GM12878 (cell line): Measurements from ENCODE around the gene COG4. TPM values are rescaled to one million over a fixed set of nuclear protein-coding genes. Genes with fewer than 3 reads are reported as not detected.

Experiments
- CEBPB ChIP-seq, 2 experiments: fragments of 150-350 bp in 1 of 2; IDR thresholded peaks; 2 replicates each; pipeline ENCODE4 v1.6.1; 2012 to 2014; ENCODE audit warnings: low read depth in 2 of 2, low read length in 2 of 2, borderline replicate concordance in 1 of 2, inconsistent platforms in 1 of 2
- CREB1 ChIP-seq: IDR thresholded peaks from 2 replicates; pipeline ENCODE4 v1.6.1; 2012; ENCODE audit warnings: low read depth, mild to moderate bottlenecking, inconsistent platforms
- EGR1 ChIP-seq, 2 experiments: IDR thresholded peaks; 1 replicate in 1 of 2; 2 replicates in 1 of 2; pipeline ENCODE4 v1.6.1; 2011 to 2012; ENCODE audit warnings: low read depth in 2 of 2, low read length in 2 of 2, borderline replicate concordance in 1 of 2, mild to moderate bottlenecking in 1 of 2, moderate library complexity in 1 of 2
- ETV6 ChIP-seq, 2 experiments: fragments of 450-650 bp in 1 of 2; IDR thresholded peaks in 1 of 2; conservative IDR thresholded peaks in 1 of 2; 2 replicates each; pipeline ENCODE4 v1.6.1; 2014; ENCODE audit warnings: antibody characterized with exemption in 1 of 2, borderline replicate concordance in 1 of 2, low read depth in 1 of 2, mild to moderate bottlenecking in 1 of 2, moderate library complexity in 1 of 2
- MEF2B ChIP-seq: fragments of 450-650 bp; IDR thresholded peaks from 2 replicates; pipeline ENCODE4 v1.6.1; 2018; ENCODE audit warnings: mild to moderate bottlenecking, moderate library complexity; ENCODE audit not compliant: partially characterized antibody, poor library complexity, severe bottlenecking
- PRDM15 ChIP-seq: fragments of 450-650 bp; formaldehyde crosslinking; IDR thresholded peaks from 2 replicates; pipeline ENCODE4 v1.4.0; 2020; ENCODE audit warnings: mild to moderate bottlenecking, moderate library complexity
- SMAD1 ChIP-seq: fragments of 450-650 bp; IDR thresholded peaks from 2 replicates; pipeline ENCODE4 v1.6.1; 2018; ENCODE audit warnings: mild to moderate bottlenecking, low read depth; ENCODE audit not compliant: partially characterized antibody
- SREBF1 ChIP-seq: IDR thresholded peaks from 2 replicates; pipeline ENCODE4 v1.6.1; 2012; ENCODE audit warnings: mild to moderate bottlenecking, low read length
- SRF ChIP-seq, 2 experiments: IDR thresholded peaks; 2 replicates each; pipeline ENCODE4 v1.6.1; 2011; ENCODE audit warnings: low read depth in 2 of 2, low read length in 2 of 2, mild to moderate bottlenecking in 1 of 2, moderate library complexity in 1 of 2
- STAT1 ChIP-seq: fragments of 450-650 bp; conservative IDR thresholded peaks from 2 replicates; pipeline ENCODE4 v1.6.1; 2014; ENCODE audit warnings: antibody characterized with exemption, mild to moderate bottlenecking
- polyA plus RNA-seq, 11 experiments: library from polyadenylated mRNA; depleted of rRNA in 4 of 11; unstranded in 6 of 11; stranded (reverse) in 5 of 11; fragments of >200 nt; fragmentation: Nextera tagmentation in 4 of 11; fragmentation: Illumina TruSeq in 1 of 11; extraction: Ambion mirVana in 4 of 11; extraction: Trizol in 1 of 11; gene quantifications; 1 replicate in 1 of 11; 2 replicates in 10 of 11; pipeline versions ENCODE4 v1.2.1 to v1.2.3, GENCODE V29; 2011 to 2016; ENCODE audit warnings: inconsistent platforms in 2 of 11, missing spikeins in 2 of 11, low read depth in 1 of 11
- total RNA-seq, 4 experiments: library from RNA; depleted of rRNA in 3 of 4; stranded (reverse); fragments of >200 nt in 3 of 4; fragmentation: Illumina TruSeq in 1 of 4; extraction: Trizol in 1 of 4; gene quantifications; 2 replicates each; pipeline versions ENCODE4 v1.2.1 to v1.2.3, GENCODE V29; 2013 to 2021
- TF ChIP-seq, protein P1 (sequence below): fragments of 450-650 bp; IDR thresholded peaks from 2 replicates; pipeline ENCODE4 v1.6.1; 2017; ENCODE audit warnings: mild to moderate bottlenecking, low read depth, inconsistent platforms; ENCODE audit not compliant: poor library complexity, severe bottlenecking
- TF ChIP-seq, protein P2 (sequence below): fragments of 450-650 bp; formaldehyde crosslinking; IDR thresholded peaks from 2 replicates; pipeline ENCODE4 v1.4.0; 2022; ENCODE audit warnings: mild to moderate bottlenecking, moderate library complexity
- TF ChIP-seq, protein P3 (sequence below): IDR thresholded peaks from 2 replicates; pipeline ENCODE4 v1.6.1; 2012; ENCODE audit warnings: improper control_type of control experiment, low read depth, low read length; ENCODE audit not compliant: insufficient replicate concordance

Gene COG4
- total and polyA plus RNA-seq, 10 of the 15 experiments (the other 5 are each of a cell fraction or from before 2014, with no cell fraction given): 7.0 to 57.7 (median 33.0) TPM

- TF ChIP-seq, protein P1, sequence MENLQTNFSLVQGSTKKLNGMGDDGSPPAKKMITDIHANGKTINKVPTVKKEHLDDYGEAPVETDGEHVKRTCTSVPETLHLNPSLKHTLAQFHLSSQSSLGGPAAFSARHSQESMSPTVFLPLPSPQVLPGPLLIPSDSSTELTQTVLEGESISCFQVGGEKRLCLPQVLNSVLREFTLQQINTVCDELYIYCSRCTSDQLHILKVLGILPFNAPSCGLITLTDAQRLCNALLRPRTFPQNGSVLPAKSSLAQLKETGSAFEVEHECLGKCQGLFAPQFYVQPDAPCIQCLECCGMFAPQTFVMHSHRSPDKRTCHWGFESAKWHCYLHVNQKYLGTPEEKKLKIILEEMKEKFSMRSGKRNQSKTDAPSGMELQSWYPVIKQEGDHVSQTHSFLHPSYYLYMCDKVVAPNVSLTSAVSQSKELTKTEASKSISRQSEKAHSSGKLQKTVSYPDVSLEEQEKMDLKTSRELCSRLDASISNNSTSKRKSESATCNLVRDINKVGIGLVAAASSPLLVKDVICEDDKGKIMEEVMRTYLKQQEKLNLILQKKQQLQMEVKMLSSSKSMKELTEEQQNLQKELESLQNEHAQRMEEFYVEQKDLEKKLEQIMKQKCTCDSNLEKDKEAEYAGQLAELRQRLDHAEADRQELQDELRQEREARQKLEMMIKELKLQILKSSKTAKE: peak; percentile 79
- no peak for TF ChIP-seq STAT1
- TF ChIP-seq CEBPB (IDR thresholded peaks at IDR 0.05; ENCODE audit: borderline replicate concordance in 1 of 2, low read depth in 2 of 2, low read length in 2 of 2): no peak
- no peak for TF ChIP-seq PRDM15
- TF ChIP-seq EGR1 (IDR thresholded peaks at IDR 0.05; ENCODE audit: borderline replicate concordance in 1 of 2, low read depth in 2 of 2, low read length in 2 of 2): peak in 1 of 2 experiments; percentile 63; a peak in 1 of 3 replicates
- no peak for TF ChIP-seq SREBF1
- peak; percentile 31; the same call in 1 of the 2 replicates for TF ChIP-seq CREB1
- TF ChIP-seq, protein P2, sequence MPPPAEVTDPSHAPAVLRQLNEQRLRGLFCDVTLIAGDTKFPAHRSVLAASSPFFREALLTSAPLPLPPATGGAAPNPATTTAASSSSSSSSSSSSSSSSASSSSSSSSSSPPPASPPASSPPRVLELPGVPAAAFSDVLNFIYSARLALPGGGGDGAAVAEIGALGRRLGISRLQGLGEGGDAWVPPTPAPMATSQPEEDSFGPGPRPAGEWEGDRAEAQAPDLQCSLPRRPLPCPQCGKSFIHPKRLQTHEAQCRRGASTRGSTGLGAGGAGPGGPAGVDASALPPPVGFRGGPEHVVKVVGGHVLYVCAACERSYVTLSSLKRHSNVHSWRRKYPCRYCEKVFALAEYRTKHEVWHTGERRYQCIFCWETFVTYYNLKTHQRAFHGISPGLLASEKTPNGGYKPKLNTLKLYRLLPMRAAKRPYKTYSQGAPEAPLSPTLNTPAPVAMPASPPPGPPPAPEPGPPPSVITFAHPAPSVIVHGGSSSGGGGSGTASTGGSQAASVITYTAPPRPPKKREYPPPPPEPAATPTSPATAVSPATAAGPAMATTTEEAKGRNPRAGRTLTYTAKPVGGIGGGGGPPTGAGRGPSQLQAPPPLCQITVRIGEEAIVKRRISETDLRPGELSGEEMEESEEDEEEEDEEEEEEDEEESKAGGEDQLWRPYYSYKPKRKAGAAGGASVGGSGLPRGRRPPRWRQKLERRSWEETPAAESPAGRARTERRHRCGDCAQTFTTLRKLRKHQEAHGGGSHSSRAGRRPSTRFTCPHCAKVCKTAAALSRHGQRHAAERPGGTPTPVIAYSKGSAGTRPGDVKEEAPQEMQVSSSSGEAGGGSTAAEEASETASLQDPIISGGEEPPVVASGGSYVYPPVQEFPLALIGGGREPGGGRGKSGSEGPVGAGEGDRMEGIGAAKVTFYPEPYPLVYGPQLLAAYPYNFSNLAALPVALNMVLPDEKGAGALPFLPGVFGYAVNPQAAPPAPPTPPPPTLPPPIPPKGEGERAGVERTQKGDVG (CRISPR knock-in tag): no peak
- TF ChIP-seq MEF2B: peak; percentile 32
- TF ChIP-seq ETV6 (conservative IDR thresholded peaks at IDR 0.05 in 1 of 2, IDR thresholded peaks at IDR 0.05 in 1 of 2; ENCODE audit: borderline replicate concordance in 1 of 2, low read depth in 1 of 2): no peak
- TF ChIP-seq SMAD1: no peak
- TF ChIP-seq SRF (IDR thresholded peaks at IDR 0.05; ENCODE audit: low read depth in 2 of 2, low read length in 2 of 2): peak; percentile 79 to 87
- TF ChIP-seq, protein P3, sequence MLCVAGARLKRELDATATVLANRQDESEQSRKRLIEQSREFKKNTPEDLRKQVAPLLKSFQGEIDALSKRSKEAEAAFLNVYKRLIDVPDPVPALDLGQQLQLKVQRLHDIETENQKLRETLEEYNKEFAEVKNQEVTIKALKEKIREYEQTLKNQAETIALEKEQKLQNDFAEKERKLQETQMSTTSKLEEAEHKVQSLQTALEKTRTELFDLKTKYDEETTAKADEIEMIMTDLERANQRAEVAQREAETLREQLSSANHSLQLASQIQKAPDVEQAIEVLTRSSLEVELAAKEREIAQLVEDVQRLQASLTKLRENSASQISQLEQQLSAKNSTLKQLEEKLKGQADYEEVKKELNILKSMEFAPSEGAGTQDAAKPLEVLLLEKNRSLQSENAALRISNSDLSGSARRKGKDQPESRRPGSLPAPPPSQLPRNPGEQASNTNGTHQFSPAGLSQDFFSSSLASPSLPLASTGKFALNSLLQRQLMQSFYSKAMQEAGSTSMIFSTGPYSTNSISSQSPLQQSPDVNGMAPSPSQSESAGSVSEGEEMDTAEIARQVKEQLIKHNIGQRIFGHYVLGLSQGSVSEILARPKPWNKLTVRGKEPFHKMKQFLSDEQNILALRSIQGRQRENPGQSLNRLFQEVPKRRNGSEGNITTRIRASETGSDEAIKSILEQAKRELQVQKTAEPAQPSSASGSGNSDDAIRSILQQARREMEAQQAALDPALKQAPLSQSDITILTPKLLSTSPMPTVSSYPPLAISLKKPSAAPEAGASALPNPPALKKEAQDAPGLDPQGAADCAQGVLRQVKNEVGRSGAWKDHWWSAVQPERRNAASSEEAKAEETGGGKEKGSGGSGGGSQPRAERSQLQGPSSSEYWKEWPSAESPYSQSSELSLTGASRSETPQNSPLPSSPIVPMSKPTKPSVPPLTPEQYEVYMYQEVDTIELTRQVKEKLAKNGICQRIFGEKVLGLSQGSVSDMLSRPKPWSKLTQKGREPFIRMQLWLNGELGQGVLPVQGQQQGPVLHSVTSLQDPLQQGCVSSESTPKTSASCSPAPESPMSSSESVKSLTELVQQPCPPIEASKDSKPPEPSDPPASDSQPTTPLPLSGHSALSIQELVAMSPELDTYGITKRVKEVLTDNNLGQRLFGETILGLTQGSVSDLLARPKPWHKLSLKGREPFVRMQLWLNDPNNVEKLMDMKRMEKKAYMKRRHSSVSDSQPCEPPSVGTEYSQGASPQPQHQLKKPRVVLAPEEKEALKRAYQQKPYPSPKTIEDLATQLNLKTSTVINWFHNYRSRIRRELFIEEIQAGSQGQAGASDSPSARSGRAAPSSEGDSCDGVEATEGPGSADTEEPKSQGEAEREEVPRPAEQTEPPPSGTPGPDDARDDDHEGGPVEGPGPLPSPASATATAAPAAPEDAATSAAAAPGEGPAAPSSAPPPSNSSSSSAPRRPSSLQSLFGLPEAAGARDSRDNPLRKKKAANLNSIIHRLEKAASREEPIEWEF: no peak
Measured at GRCh38 chr16:70523076-70523742, at the start of gene COG4 (continued).
